Stimulated activated CD4-positive, alpha-beta T cell treated with anti-CD3 and anti-CD28 coated beads, Interleukin-12 subunit alpha, Interleukin-12 subunit beta, amount 100 ng/mL, for 24 hours (primary cell): Measurements from ENCODE around the gene TGM1.
A peak's percentile ranks its signal among the peaks of the same experiment; 100 is the strongest.

ENCODE experiments used
- DNase-seq, 2 experiments: peaks; one replicate each; pipeline ENCODE4 v3.0.0-alpha.2; 2020; ENCODE audit warnings: low read depth in 2 of 2

Gene TGM1

DNA sequence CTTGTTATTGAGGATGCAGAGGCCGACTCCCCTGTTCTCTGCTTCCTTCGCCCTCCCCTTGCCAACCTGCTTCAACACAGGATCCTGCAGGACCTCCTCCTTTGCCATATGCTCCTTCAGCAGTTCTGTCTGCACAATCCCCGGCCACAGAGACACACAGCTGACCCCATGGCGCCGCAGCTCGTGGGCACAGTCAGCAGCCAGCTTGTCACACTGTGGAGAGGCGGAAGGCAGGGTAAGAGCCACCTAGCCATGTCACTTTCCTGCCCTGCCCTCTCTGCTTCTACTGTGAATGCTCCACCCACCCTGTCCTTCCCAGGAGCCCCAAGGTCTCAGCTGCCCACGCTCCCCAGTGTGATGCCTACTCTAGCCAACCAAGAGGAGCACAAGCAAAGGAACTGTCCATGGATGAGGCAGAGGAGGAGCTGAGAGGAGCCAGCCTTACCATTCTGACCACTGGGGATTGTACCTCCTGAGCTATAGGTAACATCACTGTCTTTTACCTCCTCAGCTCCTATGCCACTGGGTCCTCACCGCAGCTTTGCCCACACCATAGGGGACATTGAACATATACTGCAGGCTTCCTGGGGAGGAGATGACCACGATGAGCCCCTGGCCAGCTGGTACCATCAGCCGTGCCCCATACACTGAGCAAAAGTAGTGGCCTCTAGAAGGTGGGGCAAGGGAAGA is 29.3 kb upstream of the TGM1 start:
- DNase-seq, result no peak

GRCh38 chr14:24291446-24292117 is 28.6 kb upstream of the TGM1 start:
- no peak for DNase-seq

DNA sequence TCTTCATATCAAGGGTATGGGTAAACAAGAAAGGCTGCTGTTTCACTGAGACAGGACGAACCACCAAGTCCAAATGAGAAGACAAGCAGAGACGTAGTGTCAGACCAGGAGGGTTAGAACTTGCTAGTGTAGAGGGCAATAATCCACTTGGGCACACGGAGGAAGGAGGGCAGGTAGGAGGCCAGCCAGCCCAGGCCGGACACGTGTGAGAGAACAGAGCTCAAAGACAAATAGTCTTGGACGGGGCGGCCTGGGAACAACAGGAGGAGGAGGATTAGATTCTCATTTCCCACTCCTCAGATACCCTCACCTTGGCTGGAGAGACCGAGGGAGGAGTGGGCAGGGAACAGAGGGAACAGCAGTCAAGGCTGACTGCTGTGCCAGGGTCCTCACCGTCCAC is 27.8 kb upstream of the TGM1 start:
- no peak for DNase-seq

GRCh38 chr14:24289649-24290280 is 26.8 kb upstream of the TGM1 start:
- DNase-seq, result peak; percentile 34 to 63

- DNase-seq, result no peak
Observed at GRCh38 chr14:24286996-24287395, 24.0 kb upstream of the TGM1 start.

DNA sequence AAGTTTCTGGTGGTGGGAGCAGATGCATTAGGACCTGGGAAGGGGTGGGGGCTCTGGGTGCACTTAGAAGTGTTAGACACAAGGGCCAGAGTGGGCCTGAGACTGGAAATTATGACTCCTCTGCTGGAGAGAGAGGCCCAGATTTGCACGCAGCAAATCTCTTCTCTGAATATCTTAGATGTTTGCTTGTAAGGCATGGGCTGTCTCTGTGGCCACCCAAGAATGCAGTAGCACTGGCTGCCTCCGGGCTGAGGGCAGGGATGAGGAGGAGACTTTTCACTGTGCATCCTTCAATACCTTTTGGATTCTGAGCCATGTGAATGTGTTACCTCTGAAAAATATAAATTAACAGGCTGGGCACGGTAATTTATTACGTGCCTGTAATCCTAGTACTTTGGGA is 22.4 kb upstream of the TGM1 start:
- DNase-seq, result no peak

GRCh38 chr14:24284501-24285035 is 21.6 kb upstream of the TGM1 start:
- no peak for DNase-seq

DNA sequence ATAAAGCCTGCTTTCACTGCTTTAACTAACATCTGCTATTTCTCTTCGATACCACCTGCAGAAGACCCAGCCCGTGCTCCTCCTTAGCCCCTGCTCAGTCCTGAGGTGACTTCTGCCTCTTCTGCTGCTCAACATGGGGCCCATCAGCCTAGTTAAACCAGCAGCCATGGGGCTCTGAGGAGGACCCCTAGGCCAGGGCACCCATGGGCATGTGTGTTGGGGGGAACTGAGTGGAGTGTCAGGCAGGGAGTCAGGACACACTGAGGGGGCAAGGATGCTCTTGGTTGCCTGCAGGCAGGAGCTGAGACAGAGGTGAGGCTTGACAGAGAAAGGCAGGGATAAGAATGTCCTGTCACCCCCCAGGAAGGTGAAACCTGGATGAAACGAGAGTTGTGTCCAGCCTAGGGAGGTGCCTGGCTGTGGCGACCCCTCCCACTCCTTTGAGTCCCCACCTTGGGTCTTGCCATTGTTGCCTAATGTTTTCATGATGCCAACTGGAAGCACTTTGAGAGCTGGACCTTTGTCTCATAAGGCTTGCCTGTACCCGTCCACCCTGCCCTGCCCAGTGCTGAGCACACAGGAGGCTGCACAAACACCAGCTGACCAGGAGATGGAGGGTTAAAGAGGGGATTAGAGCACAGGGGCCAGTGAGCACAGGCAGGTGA is 21.0 kb upstream of the TGM1 start:
- DNase-seq, result no peak

- no peak for DNase-seq
Observed at GRCh38 chr14:24282736-24283135, 19.8 kb upstream of the TGM1 start.

DNA sequence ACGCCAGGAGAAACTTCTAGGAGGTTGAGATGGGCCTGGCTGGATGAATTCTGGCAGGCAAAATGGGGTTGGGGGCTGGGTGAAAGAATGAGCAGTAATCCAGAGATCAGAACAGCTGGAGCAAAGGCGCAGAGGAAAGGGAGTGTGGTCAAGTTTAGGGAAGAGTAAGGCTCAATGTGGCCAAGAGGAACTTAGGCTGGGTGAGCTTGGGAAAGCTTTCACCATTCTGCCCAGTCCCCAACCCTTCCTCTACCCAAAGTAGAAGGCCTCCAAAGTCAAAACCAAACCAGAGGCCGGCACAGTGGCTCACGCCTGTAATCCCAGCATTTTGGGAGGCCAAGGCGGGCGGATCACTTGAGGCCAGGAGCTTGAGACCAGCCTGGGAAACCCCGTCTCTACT is 18.7 kb upstream of the TGM1 start:
- no peak for DNase-seq

DNA sequence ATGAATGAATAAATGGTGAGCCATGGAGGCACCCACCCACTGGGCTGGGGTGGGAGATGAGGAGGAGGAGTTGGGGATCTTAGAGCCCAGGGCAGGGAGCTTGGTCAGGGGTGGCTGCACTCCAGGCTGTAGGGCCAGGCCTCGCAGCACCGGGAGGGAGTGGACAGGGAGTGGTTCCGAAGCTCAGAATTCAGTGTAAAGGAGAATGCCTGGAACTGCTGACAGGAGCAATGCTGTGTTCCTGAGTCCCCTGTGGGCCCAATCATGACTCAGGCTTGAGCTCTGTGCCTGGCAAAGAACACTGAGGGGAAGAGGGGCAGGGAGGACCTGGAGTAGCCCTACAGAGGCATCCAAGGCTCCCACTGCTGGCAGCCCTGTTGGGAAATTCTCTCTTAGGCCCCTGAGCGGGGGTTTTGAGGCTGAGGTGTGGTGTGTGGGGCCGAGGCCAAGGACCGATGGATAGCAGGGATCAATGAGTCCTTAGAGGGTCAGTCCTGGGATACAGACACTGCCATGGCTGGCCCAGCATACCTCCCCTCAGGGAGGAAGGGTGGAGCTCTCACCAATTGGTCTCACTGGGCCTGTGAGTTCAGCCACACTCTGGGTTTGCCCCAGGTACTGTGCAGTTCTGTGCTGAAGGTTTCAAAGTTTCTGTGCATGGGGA is 18.0 kb upstream of the TGM1 start:
- DNase-seq, result no peak

- peak; percentile 38 to 42 for DNase-seq
Observed at GRCh38 chr14:24279301-24280186, 16.6 kb upstream of the TGM1 start.

- DNase-seq, result no peak
Observed at GRCh38 chr14:24278424-24278823, 15.4 kb upstream of the TGM1 start.

DNA sequence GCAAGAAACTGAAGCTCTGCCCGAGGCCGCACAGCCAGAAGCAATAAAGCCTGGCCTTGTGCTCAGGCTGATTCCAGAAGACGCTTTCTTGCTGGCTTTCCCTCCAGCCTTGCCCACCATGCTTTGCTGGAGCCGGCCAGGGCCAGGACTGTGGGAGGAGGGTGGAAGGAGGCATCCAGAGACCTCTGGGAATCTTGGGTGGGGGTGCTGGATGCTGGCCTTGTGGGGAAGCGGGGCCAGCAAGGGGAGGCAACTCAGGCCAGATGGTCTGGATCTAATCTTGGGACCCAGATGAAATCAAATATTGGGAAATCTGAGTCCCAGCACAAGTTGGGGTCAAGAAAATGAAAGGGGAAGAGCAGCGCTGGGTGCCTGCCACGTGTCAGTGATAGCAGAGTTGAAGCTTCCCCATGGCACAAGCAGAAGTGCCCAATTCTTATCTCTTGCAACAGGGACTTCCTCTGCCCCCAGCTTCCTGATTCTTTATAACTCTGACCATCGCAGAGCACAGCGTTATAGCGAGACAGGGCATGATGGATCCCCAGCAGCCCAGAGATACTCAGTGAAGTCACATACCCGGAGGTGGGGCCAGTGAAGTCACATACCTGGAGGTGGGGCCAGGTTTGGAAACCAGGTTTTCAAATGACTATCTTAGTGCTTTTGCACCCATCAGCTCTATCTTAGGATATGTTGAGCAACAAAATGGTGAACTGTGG is 14.8 kb upstream of the TGM1 start:
- peak in 1 of 2 experiments; percentile 20 for DNase-seq

DNA sequence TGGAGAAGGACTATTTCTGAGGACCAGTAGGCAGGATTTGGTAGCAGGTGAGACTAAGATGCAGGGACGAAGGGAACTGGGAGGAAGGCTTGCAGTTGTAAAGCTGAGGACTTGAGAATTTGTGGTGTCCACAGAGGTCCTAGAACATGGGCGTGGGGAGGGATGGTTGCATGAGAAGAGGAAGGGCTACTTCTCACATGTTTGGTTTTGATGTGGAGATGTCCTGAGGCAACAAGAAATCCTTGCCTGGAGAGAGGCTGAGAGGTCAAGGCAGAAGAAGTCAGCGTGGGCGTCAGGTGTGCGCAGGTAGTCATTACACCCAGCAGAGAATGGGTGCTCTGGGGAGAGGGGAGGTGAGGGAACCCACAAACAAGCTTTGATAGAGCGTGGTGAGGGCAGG is 14.1 kb upstream of the TGM1 start:
- no peak for DNase-seq

DNA sequence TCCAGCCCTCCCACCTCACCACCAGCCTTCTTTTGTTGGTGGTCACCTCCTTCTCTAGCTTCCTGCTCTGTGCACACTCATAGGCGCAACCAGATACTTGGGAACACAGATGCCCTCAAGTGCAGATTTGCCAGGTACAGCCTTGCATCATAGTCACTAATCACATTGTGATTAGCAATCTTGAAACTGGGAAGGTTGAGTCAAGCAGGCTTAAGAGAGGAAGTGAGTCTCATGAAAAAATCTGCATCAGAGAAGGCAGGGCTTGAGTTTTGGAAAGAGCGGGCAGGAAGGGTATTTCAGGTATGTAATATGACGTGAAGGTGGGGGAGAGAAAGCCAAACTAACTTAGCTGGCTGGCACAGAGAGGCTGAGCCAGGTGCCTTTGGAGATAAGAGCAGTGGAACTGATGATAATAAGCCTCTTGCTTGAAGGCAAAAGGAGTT is 11.1 kb upstream of the TGM1 start:
- DNase-seq, result peak; percentile 9 to 32

DNA sequence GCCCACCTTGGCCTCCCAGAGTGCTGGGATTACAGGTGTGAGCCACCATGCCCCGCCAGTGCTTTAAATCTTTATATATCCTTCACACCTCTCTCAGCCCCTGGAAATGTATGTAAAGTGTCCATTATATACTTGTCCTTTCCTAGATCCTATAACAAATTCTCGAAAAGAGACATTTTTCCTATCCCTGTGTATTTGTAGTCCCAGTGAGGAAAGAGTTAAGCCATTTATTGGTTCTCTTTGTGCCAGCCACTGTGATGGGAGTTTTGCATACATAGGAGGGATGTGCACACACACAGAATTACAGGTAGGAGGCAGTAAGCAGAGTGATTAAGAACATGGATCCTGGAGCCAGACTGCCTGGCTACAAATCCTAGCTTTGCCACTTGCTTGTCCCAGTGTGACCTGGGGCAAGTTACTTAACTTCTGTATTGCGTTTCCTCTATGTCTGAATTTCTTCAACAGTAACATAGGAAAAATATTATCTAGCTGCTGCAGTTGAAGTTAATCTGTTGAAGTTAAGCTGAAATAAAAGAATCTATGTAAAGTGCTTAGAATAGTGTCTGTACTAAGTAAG is 10.5 kb upstream of the TGM1 start:
- DNase-seq, result no peak

DNA sequence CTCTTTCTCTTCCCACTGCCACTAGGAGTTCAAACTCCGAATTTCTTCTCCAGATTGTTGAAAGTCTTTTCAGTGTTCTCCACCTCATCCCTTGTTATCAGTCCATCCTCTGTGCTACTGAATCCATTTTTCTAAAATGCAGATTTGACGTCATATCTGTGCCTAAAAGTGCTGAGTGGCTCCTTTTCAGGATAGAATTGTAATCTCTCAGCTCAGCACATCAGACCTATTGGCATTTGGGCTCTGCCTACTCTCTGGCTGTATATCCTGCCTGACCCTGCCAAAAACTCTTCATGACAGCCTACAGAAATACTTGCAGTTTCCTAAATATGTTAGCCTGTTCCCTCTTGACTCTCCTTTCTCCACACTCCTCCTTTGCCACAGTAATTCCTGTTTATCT is 9.5 kb upstream of the TGM1 start:
- DNase-seq, result no peak

DNA sequence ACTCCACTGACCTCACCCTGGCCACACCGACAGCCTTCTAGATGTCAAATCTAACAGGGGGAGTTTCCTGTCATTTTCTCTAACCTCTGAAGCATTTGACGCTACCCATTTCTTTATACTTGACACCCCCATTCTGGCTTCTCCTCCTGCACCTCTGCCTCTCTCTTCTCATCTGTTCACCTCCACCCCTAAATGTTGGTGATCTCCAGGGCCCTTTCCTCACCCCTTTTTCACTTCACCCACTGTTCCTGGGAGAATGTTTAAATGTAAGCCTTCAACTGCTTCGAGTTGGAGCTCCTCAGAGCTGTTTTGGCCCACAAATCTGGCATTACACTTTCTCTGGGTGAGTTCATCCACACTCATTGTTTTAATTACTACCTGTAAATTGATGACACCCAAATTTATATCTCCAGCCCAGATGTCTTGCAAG is 8.9 kb upstream of the TGM1 start:
- no peak for DNase-seq
